GM21786 (cell line): Measurements from ENCODE around the gene ASTN2.

Source experiments
- ATAC-seq: cut with Tn5 transposase; IDR thresholded peaks from one replicate; pipeline ENCODE4 v1.9.1; 2021; ENCODE audit not compliant: unreplicated experiment

ASTN2 gene

GRCh38 chr9:116688806-116689485 is 725.9 kb downstream of the ASTN2 start:
- ATAC-seq: no peak

GRCh38 chr9:116687754-116688135 is 727.1 kb downstream of the ASTN2 start:
- peak; percentile 1 for ATAC-seq

- peak; percentile 99 for ATAC-seq
These were observed 727.6 kb downstream of the ASTN2 start, which contains the start of gene TRIM32 for GRCh38 chr9:116687074-116687753. Gene TRIM32 (plus strand): TSS chr9:116687305. CDS start chr9:116697743, 10,438 bp downstream.

DNA sequence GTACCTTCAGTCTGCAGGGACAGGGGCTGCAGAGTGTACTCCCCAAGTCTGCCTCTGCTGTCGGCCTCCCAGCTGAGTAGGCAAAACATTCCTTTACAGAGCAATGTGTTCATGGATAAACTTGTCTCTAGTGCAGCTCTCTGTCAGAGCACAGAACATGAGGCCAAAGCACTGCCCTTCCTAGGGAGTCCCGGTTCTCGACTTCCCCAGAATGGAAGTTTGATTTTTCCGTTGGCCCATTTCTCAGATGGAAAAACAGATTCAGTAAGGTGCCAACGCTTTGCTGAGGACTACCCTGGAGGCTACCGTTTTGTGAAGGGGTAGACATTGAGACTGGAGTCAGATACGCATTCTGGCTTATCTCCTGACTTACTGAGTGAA is 728.2 kb downstream of the ASTN2 start:
- ATAC-seq: peak; percentile 35

DNA sequence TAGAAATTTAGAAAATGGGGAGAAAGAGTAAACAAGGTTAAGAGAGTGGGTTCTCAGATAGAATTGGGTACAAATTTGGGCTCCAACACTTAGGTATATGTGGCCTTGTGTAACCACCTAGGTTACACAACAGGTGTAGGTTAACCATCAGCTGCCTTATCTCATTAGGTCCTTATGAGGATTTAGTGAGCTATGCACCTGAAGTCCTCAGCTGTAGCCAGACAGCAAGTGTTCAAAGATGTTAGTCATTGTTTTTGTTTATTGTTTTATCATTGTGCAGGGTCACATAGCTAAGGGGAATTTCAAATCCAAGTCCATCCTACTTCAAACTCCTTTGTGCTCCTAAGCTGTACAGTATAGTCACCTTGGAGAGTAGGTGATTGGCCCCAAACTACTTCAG is 728.7 kb downstream of the ASTN2 start:
- ATAC-seq: no peak

- no peak for ATAC-seq
These were observed 729.7 kb downstream of the ASTN2 start for GRCh38 chr9:116685166-116685565.

GRCh38 chr9:116683535-116683934 is 731.3 kb downstream of the ASTN2 start:
- ATAC-seq: no peak

DNA sequence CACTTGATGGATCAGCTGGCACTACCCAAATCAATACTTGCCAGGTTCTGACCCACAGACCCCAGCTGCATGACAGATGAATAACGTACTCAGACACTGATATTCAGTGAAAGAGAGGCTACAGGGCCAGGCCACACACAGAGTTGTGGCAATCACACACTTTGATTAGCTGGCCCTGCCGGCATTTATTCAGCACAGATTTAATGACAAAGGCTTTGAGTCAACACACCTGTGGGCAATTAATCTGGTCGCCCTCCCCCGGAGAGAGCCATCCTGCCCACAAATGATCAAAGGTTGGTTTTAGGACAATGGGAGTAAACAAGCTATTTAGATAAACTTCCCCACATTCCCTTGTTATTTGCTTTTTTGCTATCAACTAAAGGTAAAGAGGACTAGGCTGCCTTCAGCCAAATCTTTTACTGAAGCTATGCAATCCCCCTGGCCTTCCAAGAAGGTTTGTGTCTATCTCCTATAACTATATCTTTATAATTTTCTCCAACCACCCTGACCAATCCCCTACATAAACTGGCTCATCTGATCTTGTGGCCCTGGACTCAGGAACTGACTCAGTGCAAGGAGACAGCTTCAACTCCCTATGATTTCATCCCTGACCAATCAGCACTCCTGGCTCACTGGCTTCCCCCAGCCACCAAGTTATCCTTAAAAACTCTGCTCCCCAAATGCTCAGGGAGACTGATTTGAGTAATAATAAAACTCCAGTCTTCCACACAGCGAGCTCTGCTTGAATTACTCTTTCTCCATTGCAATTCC is 740.5 kb downstream of the ASTN2 start:
- ATAC-seq: no peak

DNA sequence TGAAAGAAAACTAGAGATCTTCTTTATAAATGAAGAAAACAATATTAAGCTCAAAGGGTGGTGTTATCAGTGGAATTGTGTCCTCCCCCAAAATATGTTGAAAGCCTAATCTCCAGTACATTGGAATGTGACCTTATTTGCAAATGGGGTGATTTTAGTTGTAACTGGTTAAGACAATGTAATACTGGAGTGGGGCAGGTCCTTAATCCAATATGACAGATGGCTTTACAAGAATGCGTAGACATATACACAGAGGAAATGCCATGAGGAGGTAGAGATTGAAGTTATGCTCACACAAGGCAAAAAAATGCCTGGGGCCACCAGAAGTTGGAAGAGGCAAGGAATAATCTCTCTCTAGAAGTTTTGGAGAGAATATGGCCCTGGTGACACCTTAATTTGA is 741.5 kb downstream of the ASTN2 start:
- ATAC-seq: no peak

- ATAC-seq: no peak
These were observed 743.3 kb downstream of the ASTN2 start for GRCh38 chr9:116671605-116672004.

DNA sequence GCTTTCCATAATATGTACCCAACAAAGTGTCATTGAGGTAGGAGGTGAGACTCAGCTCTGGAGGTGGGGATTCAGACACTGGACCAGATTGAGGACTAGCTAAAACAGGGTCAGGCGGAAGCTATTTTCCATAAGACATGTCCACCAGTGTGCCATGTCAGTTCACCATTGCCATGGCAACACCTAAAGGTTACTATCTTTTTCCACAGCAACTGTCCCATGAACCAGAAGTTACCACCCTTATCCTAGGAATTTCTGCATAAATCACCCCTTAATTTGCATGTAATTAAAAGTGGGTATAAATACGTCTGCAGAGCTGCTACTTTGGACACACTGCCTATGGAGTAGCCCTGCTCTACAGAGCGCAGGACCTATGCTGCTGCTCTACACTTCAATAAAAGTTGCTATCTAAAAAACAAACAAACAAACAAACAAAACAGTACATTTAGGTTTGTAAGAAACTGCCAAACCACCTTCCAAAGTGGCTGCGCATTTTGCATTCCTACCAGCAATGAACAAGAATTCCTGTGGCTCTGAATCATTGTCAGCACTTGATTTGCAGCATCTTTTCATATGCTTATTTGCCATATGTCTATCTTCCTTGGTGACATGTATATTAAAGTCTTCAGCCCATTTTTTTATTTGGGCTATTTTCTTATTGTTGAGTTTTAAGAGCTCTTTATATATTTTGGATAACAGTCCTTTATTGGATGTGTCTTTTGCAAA is 745.7 kb downstream of the ASTN2 start:
- no peak for ATAC-seq

- no peak for ATAC-seq
These were observed 751.3 kb downstream of the ASTN2 start for GRCh38 chr9:116663581-116663980.

DNA sequence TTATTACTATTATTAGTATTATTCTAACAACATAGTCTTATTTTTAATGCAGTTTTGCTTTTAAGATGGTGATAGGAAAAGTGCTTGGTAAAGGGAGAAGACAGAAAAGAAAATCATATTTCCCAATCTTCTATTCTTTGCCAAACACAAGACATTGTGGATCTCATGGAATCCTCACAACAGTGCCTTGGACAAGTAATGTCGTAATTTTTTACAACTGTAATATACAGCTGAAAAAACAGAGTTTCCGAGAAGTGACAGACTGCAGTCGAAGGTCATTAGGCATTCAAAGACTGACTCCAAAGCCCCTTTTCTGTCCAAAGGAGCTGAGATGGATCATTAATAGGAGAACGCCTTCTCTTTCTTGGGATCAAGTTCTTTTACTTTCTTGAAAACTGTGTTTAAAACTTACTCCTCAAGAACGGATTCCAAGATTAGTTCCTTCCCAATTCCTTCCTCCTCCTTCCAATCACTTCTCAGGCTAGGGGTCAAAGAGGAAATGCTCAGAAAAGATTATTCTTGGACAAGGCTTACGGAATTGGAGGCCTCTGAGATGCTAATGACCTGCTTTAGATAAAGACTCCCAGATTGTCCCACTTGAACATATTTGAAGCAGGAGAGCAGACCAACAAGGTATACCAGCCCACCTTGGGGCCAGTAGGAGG is 752.1 kb downstream of the ASTN2 start:
- no peak for ATAC-seq

DNA sequence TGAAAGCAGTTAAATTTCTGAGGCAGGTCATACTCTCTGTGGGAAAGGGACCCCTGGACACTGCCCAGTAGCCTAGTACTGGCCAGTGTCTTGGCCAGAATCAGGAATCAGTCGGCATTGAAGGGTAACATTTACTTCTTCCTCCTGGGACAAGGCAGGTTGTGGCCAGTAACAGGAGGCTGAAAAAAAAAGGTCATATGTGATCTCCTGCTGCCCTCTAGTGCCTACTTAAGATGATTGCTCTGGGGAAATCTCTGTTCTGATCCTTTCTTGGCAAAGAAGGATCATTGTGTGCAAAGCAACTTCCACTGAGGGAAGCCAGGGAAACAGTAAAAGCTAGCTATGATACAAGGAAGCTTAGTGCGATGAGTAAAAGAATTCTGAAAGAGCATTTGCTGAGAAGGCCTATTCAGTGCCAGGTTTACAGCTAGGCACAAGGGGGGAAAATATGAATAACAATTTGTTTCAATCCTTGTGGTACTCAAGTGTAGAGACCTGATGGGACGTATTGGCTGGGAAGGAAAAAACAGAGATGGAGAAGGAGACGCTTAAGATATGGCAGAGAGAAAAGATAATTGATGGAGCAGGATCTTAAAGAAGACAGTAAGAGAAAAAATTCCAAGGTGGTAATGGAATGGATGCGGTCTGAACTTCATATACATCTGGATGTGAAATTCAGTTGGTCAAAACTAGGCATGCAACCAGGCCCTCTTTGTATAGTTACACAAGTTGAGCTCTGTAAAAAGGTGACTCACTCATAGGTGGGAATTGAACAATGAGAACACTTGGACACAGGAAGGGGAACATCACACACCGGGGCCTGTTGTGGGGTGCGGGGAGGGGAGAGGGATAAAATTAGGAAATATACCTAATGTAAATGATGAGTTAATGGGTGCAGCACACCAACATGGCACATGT is 753.6 kb downstream of the ASTN2 start:
- ATAC-seq: no peak

- no peak for ATAC-seq
These were observed 756.6 kb downstream of the ASTN2 start for GRCh38 chr9:116658265-116658664.

- ATAC-seq: no peak
These were observed 757.9 kb downstream of the ASTN2 start for GRCh38 chr9:116656977-116657376.

GRCh38 chr9:116656501-116656971 is 758.3 kb downstream of the ASTN2 start:
- no peak for ATAC-seq

- no peak for ATAC-seq
These were observed 760.9 kb downstream of the ASTN2 start for GRCh38 chr9:116654059-116654355.

GRCh38 chr9:116653348-116654058 is 761.4 kb downstream of the ASTN2 start:
- no peak for ATAC-seq
